Medulla oblongata (tissue), 1 donor: ENCODE measurements around the gene SMPD4.
"Not testable (repeated sequence)": the region's sequence is repeated elsewhere in the genome, so short reads cannot be mapped to it uniquely, and the experiment has no call there.

ENCODE experiments used
- DNase-seq: peaks from one replicate; pipeline ENCODE4 v3.0.0-alpha.2; 2015; ENCODE audit errors: extremely low spot score

SMPD4 gene

DNA sequence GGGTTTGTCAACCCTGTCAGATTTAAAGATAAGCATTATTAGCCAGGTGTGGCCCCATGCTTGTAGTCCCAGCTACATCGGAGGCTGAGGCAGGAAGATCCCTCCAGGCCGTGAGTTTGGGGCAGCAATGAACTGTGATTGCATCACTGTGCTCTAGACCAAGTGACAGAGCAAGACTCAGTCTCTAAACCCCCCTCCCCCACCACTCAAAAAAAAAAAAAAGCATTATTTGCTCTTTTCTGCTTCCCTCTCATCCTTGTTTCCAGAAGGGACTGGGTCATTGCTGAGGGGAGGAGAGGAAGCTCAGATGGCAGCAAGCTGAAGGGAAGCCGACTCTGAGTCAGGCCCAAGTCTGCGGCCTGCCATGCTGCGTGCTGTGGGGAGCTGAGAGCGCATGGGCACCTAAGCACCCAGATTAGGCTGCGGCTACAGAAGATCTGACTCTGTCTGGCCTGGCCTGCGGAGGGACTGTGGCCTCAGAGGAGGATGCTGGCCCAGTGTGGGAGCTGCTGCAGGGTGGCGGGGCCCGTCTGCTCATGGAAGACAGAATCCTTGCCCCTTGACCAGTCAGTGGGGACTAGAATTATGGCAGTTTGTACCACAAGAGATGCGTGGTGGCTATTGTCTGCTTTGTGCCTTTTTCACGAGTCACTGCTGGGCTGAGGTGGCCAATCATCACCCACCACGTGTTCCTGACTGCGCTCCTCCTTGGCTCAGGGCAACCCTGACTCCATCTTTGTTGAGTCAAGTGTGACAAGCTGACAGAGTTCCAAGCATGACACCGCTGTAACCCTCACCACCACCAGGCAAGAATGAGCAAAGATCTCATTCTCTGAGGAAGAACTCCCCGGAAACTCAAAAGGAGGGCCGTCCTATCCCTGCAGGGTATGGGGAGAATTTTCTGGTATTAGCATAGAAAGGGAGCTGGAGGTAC is 6.7 kb upstream of the SMPD4 start:
- DNase-seq = not testable (repeated sequence)

DNA sequence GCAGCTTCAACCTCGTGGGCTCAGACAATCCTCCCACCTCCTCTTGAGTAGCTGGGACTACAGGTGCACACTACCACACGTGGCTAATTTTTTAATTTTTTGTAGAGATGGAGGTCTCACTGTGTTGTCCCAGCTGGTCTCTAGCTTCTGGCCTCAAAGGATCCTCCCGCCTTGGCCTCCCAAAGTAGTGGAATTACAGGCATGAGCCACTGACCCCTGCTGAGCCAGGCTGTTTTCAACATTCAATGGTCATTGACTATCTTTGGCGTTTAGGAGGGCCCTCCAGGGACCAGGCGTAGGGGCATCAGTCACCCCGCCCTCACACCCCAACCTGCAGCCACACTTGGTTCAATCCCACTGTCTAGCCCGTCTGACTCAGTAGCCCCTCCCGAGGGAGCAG is 5.9 kb upstream of the SMPD4 start:
- no peak for DNase-seq

DNA sequence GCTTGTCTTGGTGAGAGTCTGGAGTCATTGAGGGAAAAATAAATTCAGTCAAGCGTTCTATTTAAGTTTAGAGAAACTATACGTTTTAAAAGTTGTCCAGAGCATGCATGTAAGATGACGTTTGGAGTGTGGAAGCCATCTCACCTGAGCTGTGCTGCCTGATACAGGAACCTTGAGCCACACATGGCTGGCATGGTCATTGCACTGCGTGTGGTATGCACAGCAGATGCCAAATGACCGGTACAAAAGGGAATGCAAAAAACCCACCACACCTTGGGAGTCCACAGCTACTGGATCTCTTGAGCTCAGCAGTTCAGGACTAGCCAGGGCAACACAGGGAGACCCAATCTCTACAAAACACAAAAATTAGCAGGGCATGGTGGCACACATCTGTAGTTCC is 5.0 kb upstream of the SMPD4 start:
- no peak for DNase-seq

DNA sequence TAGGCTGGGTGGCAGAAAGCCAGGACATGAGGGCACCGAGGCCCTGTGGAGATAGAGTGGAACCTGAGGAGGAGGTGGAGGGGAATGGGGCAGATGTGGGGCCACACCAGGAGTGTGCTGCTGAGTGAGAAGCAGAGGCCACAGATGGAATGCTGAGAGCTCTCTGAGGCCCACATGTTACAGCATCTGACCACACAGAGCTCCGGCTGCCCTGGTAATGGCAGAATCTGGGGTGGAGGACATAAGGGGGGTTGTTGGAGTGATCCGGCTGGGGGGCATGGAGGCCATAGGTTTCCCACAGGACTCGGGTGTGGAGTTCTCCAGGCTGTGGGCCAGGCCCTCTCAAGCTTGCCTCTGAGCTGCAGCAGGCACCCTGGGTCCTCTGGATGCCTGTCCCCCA is 4.5 kb upstream of the SMPD4 start:
- no peak for DNase-seq

DNA sequence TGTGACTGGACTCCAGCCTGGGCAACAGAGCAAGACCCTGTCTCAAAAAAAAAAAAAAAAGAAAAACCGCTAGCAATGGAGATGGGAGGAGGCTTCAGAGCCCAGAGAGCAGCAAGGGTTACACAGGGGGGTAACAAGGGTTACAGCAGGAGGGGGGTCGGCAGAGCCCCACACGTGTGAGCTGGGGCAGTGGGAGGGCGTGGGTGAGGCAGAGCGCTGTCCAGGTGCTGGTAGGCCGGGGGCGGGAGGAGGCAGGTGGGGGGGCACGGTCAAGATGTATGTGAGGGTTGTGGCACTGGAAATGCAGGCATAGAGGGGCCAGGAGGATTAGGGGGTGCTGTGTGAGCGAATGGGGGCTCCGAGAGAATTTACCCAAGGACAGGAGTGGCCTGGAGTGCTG is 4.0 kb upstream of the SMPD4 start:
- no peak for DNase-seq

DNA sequence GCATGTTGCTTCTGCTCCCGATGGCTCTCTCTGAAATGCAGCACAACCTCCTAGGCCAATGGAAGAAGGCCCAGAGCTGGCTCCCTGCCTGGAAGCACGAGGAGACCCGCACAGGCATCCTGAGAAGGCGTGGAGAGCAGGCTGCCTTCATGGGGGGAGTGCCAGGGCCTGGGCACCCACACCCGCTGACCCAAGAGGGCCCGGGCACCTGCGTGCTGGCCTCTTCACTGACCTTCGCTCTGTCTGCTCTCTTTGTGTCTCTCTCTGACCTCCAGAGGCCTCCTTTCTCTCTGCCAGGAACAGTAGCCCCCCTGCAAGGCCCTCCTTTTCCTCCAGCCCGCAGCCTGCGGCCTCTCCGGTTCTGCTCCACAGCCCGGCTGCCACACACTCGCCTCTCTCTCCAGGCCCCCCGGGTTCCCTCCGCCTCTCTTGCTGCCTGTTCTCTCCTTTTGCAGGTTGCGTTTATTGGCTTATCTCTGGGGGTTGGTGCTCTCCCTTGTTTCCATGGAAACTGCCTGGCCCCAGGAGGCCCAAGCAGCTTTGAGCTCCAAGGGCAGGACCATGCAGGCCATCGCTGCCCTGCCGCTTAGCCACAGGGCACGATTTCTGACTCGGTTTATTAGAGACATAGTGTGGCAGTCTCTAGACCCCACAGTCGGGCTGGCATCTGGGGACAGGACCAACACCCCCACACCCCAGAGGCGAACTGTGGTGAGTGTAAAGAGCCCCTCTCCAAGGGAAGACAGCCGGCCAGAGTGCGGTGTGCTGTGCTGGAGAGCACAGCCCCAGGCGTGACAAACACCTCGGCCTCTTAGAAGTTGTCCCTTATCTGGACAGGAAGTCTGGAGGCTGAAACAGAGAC is 2.3 kb upstream of the SMPD4 start:
- DNase-seq = peak; percentile 74

DNA sequence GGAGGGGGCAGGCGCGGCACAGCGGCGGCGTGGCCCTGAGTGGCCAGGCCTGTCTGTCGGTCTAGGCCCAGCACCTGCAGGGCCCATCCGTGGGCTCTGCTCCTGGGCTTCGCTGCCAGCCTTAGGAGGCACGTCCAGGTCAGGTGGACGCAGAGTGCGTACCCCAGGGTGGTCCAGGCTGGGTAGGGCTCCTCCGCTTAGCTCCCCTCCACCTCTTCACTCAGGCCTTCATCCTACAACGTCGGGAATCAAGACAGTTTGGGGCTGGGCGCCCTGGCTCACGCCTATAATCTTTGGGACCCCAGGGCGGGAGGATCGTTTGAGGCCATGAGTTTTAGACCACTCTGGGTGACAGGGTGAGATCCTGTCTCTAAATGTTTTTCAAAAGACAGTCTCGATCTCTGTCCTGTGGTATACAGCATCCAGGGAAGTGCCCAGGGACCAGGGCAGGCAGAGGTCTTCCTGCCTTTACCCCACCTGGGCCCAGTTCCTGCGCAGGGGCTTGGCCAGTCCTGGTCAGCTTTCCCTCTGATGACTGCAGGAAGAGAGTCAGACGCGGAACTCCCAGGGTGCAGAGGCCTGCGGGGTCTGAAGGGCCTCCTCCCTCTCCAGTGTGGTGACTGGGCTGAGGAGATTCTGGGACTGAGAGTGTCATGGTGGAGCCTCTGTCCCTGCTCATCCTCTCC is 1.6 kb upstream of the SMPD4 start:
- not testable (repeated sequence) for DNase-seq

DNA sequence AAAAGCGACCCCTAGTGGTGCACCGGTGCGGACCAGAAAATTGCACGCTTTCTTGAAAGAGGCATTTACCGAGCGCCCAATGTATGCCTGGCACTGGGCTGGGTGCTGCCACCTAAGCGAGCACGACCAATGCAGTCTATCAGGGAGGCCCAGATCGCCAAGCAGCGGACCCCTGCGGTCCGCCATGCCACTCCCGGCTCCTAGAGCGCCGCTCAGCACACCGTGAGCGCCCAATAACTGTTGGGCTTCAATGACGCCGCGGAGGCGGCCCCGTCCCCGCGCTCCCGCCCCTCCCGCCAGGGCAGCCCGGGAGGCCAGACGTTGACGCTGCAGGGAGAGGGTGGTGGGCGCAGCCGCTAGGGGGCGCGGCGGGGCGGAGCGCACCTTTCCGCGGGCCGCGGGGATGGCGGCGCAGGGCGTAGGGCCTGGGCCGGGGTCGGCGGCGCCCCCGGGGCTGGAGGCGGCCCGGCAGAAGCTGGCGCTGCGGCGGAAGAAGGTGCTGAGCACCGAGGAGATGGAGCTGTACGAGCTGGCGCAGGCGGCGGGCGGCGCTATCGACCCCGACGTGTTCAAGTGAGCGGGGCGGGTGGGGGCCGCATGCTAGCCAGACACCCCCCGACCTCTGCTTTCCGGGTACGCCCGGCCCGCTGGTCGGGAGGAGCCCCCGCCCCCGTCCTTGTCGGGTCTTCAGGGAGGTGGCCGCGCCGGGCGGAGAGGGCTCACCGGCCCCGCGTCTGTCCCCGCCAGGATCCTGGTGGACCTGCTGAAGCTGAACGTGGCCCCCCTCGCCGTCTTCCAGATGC is 679 bp upstream of the SMPD4 start, which contains the start of gene MZT2B:
MZT2B (plus strand) TSS at position 383 of the 803 bp plus-strand sequence; CDS start at position 404, 21 bp downstream.
- peak; percentile 89 for DNase-seq

DNA sequence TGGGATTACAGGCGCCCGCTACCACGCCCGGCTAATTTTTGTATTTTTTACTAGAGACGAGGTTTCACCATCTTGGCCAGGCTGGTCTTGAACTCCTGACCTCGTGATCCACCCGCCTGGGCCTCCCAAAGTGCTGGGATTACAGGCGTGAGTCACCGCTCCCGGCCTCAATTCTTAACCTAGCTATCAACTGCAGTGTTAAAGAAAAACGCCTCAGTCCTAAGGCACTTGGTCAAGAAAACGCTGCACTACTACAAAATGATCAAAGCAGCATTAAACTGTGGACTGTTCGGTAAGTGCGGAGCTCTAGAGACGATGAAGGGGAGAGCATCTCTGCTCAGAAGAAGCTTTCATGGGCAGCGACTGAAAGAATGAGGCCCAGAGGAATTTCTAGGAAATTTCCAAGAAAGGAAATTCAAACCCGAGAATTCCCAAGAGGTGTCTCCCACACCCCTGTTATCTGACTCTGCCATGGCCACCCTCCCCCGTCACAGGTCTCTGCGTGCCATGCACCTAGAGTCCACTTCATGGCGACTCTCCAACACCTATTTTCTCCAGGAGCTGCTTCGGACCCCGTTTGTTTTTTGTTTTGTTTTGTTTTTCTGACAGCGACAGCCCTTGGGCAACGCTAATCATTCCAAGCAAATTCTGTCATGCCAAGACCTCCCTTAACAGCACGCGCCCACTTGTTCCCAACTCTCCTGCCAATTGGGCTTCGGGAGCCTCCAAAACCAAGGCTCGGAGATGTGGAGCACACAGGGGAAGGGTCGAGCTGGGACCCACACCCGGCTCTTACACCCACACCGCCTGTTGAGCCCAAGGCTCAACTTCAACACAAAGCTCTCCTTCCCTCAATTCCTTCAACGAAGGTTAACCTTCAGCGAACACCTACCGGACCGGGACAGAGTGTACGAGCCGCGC is 738 bp downstream of the SMPD4 start:
- not testable (repeated sequence) for DNase-seq

DNA sequence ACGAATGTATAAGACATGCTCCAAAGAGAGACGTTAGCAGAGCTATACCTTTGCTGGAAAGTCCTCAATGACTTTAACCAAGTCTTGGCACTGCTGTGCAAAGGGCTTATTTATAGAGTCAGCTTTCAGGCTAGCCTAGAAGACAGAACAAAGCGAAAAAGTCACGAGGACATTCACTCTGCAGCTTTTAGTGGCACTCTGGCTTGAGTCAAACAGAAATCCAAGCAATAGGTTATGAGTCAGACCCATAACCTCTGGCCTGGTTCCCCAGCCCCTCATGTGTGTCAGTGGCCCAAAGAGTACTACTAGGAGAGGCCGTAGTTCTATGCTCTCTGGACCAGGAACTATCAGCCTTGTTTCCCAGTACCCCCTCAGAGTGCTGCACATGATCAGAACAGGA is 6.5 kb downstream of the SMPD4 start:
- not testable (repeated sequence) for DNase-seq

DNA sequence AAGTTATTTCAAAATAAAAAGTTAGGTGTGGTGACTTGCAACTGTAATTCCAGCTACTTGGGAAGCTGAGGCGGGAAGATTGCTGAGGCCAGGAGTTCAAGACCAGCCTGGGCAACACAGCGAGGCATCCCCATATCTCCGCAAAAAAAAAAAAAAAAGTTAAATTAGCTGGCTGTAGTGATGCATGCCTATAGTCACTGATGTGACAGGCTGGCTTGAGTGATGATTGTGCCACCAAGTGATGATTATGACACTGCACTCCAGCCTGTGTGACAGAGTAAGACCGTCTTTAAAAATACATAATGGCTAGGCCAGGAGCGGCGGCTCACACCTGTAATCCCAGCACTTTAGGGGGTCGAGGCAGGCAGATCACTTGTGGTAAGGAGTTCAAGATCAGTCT is 11.5 kb downstream of the SMPD4 start:
- no peak for DNase-seq

DNA sequence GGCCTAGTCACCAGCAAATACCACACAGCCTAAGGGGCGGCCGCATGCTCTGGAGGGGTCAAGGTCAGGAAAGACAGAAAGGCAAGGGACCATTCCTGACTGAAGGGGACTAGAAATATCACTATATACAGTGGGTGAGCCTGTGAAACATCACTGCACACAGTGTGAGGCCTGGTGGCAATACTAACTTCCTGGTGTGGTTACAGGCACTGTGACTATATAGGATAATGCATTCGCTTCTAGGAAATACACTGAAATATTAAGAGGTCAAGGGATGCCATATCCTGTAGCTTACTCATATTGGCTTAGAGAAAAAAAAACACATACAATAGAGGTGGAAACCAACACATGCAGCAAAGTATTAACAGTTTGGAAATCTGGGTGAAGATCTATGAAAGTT is 12.2 kb downstream of the SMPD4 start:
- not testable (repeated sequence) for DNase-seq

DNA sequence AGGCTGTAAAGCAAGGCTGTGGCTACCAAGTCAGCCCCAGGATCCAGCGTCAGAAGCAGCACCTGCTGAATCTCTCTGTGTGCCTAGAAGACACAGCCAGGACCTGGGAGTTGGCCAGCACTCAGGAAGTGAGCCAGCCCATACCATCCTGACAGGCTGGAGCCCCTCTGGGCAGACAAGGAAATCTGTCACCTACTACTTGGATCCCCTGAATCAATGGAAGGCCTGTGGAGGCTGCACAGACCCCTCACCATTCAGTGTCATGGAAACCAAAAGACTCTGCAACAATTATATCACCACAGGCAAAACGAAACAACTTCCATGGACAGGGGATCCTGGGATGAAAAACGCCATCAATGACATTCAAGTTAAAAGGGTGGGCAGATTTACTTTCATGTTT is 14.8 kb downstream of the SMPD4 start:
- not testable (repeated sequence) for DNase-seq

DNA sequence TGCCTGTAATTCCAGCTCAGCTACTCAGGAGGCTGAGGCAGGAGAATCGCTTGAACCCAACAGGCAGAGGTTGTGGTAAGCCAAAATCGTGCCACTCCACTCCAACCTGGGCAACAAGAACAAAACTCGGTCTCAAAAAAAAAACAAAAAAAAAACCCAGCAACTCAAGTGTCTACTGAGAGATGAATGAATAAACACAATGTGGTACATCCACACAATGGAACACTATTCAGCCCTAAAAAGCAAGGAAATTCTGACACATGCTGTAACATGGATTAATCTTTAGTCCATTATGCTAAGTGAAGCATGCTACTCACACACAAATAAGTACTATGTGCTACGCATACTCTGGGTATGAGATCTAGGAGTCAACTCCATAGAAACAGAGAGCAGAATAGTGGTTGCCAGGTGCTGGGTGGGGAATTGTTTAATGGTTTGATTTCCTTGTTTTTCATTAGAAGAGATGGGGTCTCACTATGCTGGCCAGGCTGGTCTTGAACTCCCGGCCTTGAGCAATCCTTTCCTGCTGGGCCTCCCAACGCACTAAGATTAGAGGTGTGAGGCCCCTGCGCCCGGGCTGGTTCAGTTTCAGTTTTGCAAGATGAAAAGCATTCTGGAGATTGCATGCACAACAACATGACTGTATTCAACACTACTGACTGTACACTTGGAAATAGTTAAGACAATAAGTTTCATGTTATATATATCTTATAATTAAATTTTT is 15.9 kb downstream of the SMPD4 start:
- DNase-seq = no peak

DNA sequence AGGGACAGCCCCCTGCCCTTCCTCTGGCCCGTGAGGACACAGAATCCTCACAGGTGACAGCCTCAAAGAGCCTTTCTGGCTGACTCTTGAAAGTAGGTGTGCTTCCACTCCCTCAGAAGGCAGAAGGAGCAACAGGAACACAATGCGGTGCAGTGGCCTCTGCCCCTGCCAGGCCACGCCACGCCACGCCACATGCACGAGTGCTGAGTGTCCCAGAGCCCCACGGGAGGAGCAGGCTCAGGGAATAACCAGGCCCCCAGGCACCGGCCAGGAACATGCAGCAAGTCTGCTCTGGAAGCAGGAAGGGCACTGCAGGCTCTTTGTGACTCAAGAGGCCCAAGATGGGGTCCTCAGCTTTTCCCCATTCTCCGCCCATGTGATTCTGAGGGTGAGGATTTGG is 18.4 kb downstream of the SMPD4 start:
- DNase-seq = no peak

DNA sequence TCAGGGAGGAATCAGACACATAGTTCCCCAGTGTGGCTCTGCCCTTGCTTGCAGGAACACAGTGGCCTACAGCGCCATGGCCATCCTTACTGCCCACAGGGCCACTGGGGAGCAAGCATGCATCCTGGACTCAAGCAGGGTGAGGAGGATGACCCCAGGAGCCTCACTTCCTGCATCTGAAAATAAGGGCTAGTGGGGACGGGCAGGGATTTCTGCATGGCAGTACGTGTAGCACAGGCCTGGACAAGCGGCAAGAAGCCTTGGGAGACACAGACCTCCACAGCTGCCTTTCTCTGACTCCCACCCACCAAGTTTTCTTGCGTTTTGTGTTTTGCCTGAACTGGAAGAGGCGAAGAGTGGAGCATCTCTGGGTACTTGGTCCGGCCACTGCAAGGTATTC is 18.9 kb downstream of the SMPD4 start:
- not testable (repeated sequence) for DNase-seq

DNA sequence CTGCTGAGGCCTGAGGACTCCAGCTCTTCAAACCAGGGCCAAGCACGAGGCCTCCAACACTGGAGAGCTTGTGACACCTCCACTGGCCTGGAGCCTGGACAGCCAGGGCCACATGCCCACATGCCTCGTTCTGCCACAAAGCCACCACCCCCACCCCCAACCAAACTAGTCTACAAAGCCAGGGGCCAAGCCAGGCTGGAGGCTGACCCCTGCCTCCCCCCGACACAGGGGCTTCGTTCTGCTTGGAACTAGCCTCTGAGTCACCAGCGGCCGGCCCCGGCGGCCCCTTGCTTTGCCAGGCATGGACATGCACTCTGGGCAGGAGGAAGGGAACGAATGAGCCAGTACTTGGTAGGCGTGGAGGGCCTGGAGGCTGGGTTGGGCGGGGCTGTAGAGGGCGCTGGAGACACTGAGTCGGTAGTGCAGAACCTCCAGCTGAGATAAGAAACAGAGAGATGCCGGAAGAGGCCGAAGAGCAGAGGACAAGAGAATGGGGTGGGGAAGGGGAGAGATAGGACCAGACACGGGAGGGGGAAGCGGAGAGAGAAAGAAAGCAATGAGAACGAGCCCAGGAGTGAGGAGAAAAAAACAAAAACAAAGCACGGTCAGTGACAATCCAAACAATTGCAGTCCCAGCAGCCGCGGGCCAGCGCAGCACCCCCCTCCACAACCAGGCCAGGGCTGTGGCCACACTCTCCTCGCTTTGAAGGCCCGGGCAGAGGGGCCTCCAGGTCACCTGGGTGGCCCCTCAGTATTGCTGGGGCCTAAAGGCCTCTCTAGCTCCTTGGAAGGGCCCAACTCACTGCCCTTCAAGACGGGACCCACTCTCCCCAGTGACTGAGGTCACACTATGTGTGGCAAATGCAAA is 20.3 kb downstream of the SMPD4 start:
- DNase-seq = peak; percentile 48

DNA sequence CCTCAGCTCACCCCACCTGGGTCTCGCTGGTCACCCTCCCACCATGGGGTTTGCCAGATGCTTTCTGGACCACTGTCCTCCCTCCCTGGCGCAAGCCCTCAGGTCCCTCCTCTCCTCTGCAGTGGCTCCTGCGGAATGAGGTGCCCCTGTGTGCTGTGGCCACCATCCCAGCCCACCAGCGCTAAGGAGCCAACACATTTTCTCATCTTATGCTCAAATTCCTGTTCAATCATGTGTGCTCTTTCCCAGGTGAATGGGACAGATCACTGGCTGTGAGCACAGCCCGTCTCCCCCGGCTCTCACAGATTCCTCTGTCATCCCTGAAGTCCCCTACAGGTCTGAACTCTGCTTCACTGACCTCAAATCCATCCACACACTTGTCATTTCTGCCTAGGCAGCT is 21.3 kb downstream of the SMPD4 start:
- DNase-seq = no peak
